ENCODE measurements around the gene KCNS1.

- TF ChIP-seq, protein P1, sequence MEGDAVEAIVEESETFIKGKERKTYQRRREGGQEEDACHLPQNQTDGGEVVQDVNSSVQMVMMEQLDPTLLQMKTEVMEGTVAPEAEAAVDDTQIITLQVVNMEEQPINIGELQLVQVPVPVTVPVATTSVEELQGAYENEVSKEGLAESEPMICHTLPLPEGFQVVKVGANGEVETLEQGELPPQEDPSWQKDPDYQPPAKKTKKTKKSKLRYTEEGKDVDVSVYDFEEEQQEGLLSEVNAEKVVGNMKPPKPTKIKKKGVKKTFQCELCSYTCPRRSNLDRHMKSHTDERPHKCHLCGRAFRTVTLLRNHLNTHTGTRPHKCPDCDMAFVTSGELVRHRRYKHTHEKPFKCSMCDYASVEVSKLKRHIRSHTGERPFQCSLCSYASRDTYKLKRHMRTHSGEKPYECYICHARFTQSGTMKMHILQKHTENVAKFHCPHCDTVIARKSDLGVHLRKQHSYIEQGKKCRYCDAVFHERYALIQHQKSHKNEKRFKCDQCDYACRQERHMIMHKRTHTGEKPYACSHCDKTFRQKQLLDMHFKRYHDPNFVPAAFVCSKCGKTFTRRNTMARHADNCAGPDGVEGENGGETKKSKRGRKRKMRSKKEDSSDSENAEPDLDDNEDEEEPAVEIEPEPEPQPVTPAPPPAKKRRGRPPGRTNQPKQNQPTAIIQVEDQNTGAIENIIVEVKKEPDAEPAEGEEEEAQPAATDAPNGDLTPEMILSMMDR (IDR thresholded peaks at IDR 0.05): no peak
- TF ChIP-seq TCF7L2 (IDR thresholded peaks at IDR 0.05; ENCODE audit: low read depth, low read length): no peak
These were observed 45.9 kb downstream of the KCNS1 start for GRCh38 chr20:45055056-45055455.

Measured in Panc1 (cell line).